T1000 (cell line): ENCODE data around the gene SFTA2.
A peak's percentile ranks its signal among the peaks of the same experiment; 100 is the strongest.

Experiments
- DNase-seq: peaks from one replicate; lab custom pipeline; 2025; ENCODE audit warnings: mixed read lengths; lab: John Stamatoyannopoulos, UW

Gene SFTA2

GRCh38 chr6:30889921-30890645 lies 41.9 kb downstream of the SFTA2 start:
- DNase-seq: no peak

- DNase-seq: no peak
Measured at GRCh38 chr6:30889496-30889885, 42.5 kb downstream of the SFTA2 start.

- no peak for DNase-seq
Measured at GRCh38 chr6:30888816-30889495, 43.0 kb downstream of the SFTA2 start.

- DNase-seq: peak; percentile 56
Measured at GRCh38 chr6:30887901-30888815, 43.8 kb downstream of the SFTA2 start.

GRCh38 chr6:30886897-30887255 lies 45.1 kb downstream of the SFTA2 start:
- no peak for DNase-seq

GRCh38 chr6:30885999-30886896 lies 45.7 kb downstream of the SFTA2 start:
- peak; percentile 84 for DNase-seq

- no peak for DNase-seq
Measured at GRCh38 chr6:30885481-30885998, 46.4 kb downstream of the SFTA2 start.

- DNase-seq: no peak
Measured at GRCh38 chr6:30884521-30885480, 47.2 kb downstream of the SFTA2 start.

GRCh38 chr6:30883685-30884520 lies 48.1 kb downstream of the SFTA2 start, which contains the start of gene DDR1:
Gene DDR1 (plus strand): TSS chr6:30884519. CDS start chr6:30888730, 4,211 bp downstream.
- peak; percentile 16 for DNase-seq

- DNase-seq: no peak
Measured at GRCh38 chr6:30882759-30883684, 48.9 kb downstream of the SFTA2 start.

- no peak for DNase-seq
Measured at GRCh38 chr6:30882204-30882758, 49.7 kb downstream of the SFTA2 start.

GRCh38 chr6:30881392-30882203 lies 50.4 kb downstream of the SFTA2 start:
- no peak for DNase-seq
